Measurements from ENCODE around the gene NOXO1. TPM values are rescaled to one million over a fixed set of nuclear protein-coding genes. Genes with fewer than 3 reads are reported as not detected.

Gene NOXO1
- total RNA-seq, 1 donor, result 0.43 TPM

DNA sequence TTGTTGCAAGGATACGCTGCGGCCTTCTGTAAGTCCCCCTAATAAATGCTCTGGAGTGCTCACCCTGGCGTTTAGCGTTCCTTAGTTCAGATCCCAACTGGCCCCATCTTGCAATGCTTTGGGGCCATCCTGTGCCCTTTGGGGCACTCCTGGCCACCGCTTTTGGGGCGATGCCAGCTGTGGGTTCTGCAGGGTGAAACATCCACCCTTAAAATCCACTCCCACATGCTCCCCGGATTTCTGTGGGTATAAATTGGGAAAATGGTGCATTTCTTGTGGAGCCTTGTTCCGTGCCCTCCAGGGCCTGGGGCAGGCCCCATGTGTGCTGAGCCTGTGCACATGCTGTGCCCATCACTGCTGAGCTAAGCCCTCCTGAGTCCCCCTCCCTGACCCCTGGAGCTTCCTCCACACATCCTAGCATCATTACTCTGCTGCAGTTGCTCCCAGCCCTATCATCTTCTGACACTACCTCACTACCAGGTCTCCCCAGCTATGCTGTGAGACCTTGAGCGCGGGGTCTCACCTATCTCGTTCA, 44.3 kb downstream of the NOXO1 start:
- TF ChIP-seq, protein P1, sequence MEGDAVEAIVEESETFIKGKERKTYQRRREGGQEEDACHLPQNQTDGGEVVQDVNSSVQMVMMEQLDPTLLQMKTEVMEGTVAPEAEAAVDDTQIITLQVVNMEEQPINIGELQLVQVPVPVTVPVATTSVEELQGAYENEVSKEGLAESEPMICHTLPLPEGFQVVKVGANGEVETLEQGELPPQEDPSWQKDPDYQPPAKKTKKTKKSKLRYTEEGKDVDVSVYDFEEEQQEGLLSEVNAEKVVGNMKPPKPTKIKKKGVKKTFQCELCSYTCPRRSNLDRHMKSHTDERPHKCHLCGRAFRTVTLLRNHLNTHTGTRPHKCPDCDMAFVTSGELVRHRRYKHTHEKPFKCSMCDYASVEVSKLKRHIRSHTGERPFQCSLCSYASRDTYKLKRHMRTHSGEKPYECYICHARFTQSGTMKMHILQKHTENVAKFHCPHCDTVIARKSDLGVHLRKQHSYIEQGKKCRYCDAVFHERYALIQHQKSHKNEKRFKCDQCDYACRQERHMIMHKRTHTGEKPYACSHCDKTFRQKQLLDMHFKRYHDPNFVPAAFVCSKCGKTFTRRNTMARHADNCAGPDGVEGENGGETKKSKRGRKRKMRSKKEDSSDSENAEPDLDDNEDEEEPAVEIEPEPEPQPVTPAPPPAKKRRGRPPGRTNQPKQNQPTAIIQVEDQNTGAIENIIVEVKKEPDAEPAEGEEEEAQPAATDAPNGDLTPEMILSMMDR (IDR thresholded peaks at IDR 0.05; ENCODE audit: insufficient read depth, low read depth, low read length), result no peak
- no peak for DNase-seq (ENCODE audit: low read depth)
- no peak overlapping the region for H3K4me3 ChIP-seq (ENCODE audit: low read depth, low read length)

DNA sequence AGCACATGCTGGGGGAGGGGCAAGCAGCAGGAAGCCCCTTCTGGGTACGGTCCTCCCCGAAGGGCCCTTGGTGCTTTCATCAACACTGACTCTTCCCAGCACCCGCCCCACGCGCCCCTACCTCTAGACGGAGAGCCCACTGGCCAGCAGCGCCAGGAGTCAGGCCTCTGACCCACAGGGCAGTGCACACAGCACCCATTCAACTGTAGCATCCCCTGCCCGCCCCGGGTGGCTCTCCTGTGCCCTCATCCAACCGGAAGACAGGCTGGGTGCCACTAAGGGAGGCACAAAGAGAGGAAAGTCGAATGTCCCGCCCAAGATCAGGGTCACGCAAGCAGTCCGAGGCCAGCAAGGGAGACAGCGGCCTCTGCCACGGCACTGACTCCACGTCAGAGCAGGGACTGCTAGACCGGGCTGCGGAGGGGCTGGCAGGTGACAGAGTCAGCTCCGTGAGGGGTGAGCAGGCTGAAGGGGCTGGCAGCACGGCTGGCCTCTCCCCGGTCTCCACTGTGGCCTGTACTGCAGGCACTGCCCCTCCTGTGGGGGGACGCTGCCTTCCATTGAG, 48.1 kb downstream of the NOXO1 start:
- no peak for DNase-seq (ENCODE audit: low read depth)
- TF ChIP-seq, protein P1 (IDR thresholded peaks at IDR 0.05; ENCODE audit: insufficient read depth, low read depth, low read length), result no peak
- H3K4me3 ChIP-seq (ENCODE audit: low read depth, low read length), result no peak overlapping the region

DNA sequence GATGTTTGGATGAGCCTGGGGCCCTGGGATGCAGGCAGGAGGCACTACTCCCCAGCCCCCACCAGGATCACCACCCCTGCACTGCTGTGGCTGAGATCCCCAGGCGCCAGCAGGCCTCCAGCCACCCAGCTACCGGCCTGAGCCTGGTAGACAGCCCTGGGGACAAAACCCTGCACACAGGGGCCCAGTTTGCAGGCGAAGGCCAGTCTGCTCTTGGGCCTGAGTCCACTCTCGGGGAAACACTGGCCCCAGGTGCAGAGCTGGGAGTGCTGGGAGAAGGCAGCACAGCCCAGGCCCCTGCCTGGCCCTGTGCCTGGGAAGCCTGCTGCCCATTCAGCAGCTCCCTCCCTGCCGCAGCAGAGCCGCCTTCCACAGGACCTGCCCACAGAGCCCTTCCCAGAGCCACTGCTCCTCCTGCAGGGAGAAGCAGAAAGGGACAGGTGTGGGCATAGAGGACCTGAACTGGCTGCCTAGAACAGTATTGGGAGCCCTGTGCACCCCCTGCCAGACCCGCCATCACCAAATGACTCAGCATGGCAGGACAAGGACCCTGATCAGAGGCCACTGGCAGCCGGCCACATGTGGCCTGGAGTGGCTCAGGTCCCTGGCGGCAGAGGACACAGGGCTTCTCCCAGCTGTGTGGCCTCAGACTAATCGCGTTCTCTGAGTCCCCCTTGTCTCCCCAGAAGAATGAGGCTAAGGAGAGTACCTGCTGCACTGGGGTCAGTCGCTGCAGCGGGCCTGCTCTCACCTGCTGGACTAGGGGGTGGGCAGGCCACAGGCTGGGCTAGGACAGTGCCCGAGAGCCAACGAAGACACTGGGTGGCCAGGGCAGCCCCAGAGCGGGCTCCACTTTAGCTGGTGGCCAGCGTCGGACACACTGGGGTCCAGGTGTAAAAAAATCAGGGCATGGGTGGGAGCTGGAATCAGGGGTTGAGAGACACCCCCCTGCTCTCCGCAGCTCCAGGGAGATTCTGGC, 48.9 kb downstream of the NOXO1 start:
- TF ChIP-seq, protein P1 (IDR thresholded peaks at IDR 0.05; ENCODE audit: insufficient read depth, low read depth, low read length), result peak; percentile 8
- no peak for DNase-seq (ENCODE audit: low read depth)

DNA sequence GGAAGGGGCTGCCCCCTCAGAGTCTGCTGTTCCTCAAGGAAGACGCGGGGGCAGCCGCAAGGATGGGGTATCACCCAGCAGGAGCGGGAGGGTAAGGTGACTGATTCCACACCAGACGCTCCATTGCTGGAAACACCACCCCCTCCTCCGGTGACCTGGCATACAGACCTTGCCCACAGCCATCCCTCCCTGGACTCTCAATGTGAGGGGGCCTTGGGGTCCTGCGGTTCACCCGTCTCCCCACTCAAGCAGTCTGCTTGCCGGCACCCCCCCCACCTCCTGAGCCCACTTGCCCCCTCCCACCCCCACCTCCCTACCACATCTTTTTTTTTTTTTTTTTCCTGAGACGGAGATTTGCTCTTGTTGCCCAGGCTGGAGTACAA, 50.9 kb downstream of the NOXO1 start:
- TF ChIP-seq, protein P1 (IDR thresholded peaks at IDR 0.05; ENCODE audit: insufficient read depth, low read depth, low read length), result no peak
- no peak for DNase-seq (ENCODE audit: low read depth)
- no peak overlapping the region for H3K4me3 ChIP-seq (ENCODE audit: low read depth, low read length)

More for the DNA sequence above, 48.9 kb downstream of the NOXO1 start:
- H3K4me3 ChIP-seq (ENCODE audit: low read depth, low read length), result no peak overlapping the region

DNA sequence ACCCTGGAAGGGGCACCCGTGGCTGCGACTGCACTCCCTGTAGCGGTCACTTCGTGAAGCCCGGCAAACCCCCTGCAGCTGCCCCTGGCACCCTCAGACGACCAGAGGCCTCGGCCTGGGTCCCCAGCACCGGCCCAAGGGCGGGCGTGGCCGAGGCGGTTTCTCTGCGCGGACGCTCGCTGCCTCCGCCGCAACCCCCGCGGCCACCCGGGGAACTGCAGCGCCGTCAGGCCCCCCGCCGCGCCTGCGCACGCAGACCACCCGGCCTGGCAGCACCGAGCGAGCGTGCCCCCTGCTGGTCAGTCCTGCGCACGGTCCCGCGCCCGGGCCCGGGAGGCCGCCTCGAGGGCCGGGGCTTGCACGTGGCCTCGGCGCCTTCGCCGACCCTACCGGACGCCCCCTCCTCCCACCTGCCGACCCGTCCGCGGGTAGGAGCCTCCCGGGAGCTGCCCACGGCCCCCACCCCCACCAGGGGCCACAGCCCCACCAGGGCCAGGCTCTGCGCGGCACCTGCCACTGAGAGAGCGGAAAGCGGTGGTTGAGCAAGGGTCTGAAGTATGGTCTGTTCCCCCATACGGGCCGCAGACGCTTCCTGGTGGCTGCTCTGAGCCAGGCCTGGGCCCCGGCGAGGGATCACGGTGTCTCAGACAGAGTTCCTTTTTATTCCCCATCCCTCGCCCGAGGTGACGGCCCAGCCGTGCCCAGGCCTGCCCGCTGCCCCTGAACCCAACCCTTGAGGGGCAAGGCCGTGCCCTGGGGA, 51.5 kb downstream of the NOXO1 start:
- peak overlapping the region; percentile 64 for H3K4me3 ChIP-seq (ENCODE audit: low read depth, low read length)
- TF ChIP-seq, protein P1 (IDR thresholded peaks at IDR 0.05; ENCODE audit: insufficient read depth, low read depth, low read length), result peak; percentile 87
- DNase-seq (ENCODE audit: low read depth), result peak; percentile 82

DNA sequence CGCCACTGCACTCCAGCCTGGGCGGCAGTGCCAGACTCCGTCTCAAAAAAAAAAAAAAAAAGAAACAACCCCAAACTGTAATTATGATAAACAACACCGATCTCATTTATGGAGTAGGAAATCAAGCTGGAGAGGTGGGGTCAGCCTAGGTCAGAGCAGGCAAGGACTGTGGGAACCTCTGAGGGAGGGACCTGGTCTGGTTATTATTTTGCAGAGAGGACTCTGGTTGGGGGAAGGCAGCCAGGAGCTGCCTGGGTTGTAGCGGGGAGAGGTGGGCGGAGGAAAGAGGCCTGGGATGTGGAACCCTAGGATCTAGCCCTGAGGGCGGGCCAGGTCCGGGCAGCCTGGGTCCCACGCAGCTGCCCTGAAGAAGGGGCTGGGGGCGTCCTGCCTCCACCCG, 52.2 kb downstream of the NOXO1 start:
- H3K4me3 ChIP-seq (ENCODE audit: low read depth, low read length), result peak overlapping the region; percentile 64
- TF ChIP-seq, protein P1 (IDR thresholded peaks at IDR 0.05; ENCODE audit: insufficient read depth, low read depth, low read length), result no peak
- peak; percentile 41 for DNase-seq (ENCODE audit: low read depth)

Data from fibroblast of villous mesenchyme (primary cell).